NCI-H2227 (cell line): ENCODE measurements around the gene TUBB2B.
"Not testable (repeated sequence)": the region's sequence is repeated elsewhere in the genome, so short reads cannot be mapped to it uniquely, and the experiment has no call there.

ENCODE experiments used
- DNase-seq: peaks from one replicate; lab custom pipeline; 2025; ENCODE audit not compliant: unreplicated experiment; lab: John Stamatoyannopoulos, UW

Gene TUBB2B

GRCh38 chr6:3258720-3259490 is 31.5 kb upstream of the TUBB2B start, which contains the start of gene PSMG4:
TSS of gene PSMG4 (plus strand) at chr6:3258947. CDS start at chr6:3259023, 76 bp downstream.
- peak; percentile 94 for DNase-seq

GRCh38 chr6:3258201-3258600 is 30.7 kb upstream of the TUBB2B start:
- DNase-seq = no peak

- no peak for DNase-seq
These were observed 26.1 kb upstream of the TUBB2B start for GRCh38 chr6:3253597-3253961.

GRCh38 chr6:3252861-3253596 is 25.6 kb upstream of the TUBB2B start:
- no peak for DNase-seq

- peak; percentile 40 for DNase-seq
These were observed 24.9 kb upstream of the TUBB2B start for GRCh38 chr6:3252369-3252768.

GRCh38 chr6:3251462-3252314 is 24.2 kb upstream of the TUBB2B start:
- peak; percentile 89 for DNase-seq

GRCh38 chr6:3250231-3250675 is 22.8 kb upstream of the TUBB2B start:
- DNase-seq = no peak

GRCh38 chr6:3249821-3250220 is 22.4 kb upstream of the TUBB2B start:
- DNase-seq = no peak

GRCh38 chr6:3247255-3248146 is 20.0 kb upstream of the TUBB2B start:
- DNase-seq = peak; percentile 92

- no peak for DNase-seq
These were observed 17.8 kb upstream of the TUBB2B start for GRCh38 chr6:3245216-3245615.

GRCh38 chr6:3244832-3245161 is 17.3 kb upstream of the TUBB2B start:
- not testable (repeated sequence) for DNase-seq

GRCh38 chr6:3244003-3244831 is 16.8 kb upstream of the TUBB2B start:
- no peak for DNase-seq

GRCh38 chr6:3242768-3243167 is 15.3 kb upstream of the TUBB2B start:
- DNase-seq = no peak

- DNase-seq = not testable (repeated sequence)
These were observed 14.3 kb upstream of the TUBB2B start for GRCh38 chr6:3241745-3242144.

GRCh38 chr6:3240595-3240994 is 13.1 kb upstream of the TUBB2B start:
- no peak for DNase-seq

GRCh38 chr6:3239110-3239830 is 11.8 kb upstream of the TUBB2B start:
- peak; percentile 18 for DNase-seq

GRCh38 chr6:3237761-3238662 is 10.6 kb upstream of the TUBB2B start:
- no peak for DNase-seq

GRCh38 chr6:3236005-3236404 is 8.6 kb upstream of the TUBB2B start:
- DNase-seq = no peak
